GM10266 (cell line): ENCODE data around the gene RAET1E.

ENCODE experiments used
- DNase-seq: peaks from one replicate; pipeline ENCODE4 v3.0.0; 2012; ENCODE audit errors: extremely low spot score
- CTCF ChIP-seq: IDR thresholded peaks from 2 replicates; pipeline ENCODE4 v1.5.1; 2012; ENCODE audit warnings: mild to moderate bottlenecking, low read depth; ENCODE audit not compliant: control insufficient read depth, insufficient read depth; ENCODE audit errors: missing control alignments

The RAET1E gene

GRCh38 chr6:149889326-149889725 lies 8.6 kb downstream of the RAET1E start:
- DNase-seq = no peak
- no peak for TF ChIP-seq CTCF

- no peak for DNase-seq
- TF ChIP-seq CTCF = no peak
Observed at GRCh38 chr6:149888659-149889058, 9.3 kb downstream of the RAET1E start.

GRCh38 chr6:149888093-149888492 lies 9.8 kb downstream of the RAET1E start:
- no peak for DNase-seq

GRCh38 chr6:149887343-149887742 lies 10.6 kb downstream of the RAET1E start:
- no peak for TF ChIP-seq CTCF
- DNase-seq = no peak

More at GRCh38 chr6:149888093-149888492, 9.8 kb downstream of the RAET1E start:
- TF ChIP-seq CTCF = no peak

GRCh38 chr6:149885888-149886287 lies 12.0 kb downstream of the RAET1E start:
- no peak for TF ChIP-seq CTCF
- DNase-seq = no peak

GRCh38 chr6:149884617-149885016 lies 13.3 kb downstream of the RAET1E start:
- DNase-seq = no peak
- no peak for TF ChIP-seq CTCF

GRCh38 chr6:149884215-149884614 lies 13.7 kb downstream of the RAET1E start:
- no peak for DNase-seq
- TF ChIP-seq CTCF = no peak

GRCh38 chr6:149881860-149882259 lies 16.1 kb downstream of the RAET1E start:
- no peak for DNase-seq

More at GRCh38 chr6:149881860-149882259, 16.1 kb downstream of the RAET1E start:
- TF ChIP-seq CTCF = no peak
